Measurements from ENCODE around the gene MBNL2.

Gene MBNL2, protein sequence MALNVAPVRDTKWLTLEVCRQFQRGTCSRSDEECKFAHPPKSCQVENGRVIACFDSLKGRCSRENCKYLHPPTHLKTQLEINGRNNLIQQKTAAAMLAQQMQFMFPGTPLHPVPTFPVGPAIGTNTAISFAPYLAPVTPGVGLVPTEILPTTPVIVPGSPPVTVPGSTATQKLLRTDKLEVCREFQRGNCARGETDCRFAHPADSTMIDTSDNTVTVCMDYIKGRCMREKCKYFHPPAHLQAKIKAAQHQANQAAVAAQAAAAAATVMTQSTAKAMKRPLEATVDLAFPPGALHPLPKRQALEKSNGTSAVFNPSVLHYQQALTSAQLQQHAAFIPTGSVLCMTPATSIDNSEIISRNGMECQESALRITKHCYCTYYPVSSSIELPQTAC

DNA sequence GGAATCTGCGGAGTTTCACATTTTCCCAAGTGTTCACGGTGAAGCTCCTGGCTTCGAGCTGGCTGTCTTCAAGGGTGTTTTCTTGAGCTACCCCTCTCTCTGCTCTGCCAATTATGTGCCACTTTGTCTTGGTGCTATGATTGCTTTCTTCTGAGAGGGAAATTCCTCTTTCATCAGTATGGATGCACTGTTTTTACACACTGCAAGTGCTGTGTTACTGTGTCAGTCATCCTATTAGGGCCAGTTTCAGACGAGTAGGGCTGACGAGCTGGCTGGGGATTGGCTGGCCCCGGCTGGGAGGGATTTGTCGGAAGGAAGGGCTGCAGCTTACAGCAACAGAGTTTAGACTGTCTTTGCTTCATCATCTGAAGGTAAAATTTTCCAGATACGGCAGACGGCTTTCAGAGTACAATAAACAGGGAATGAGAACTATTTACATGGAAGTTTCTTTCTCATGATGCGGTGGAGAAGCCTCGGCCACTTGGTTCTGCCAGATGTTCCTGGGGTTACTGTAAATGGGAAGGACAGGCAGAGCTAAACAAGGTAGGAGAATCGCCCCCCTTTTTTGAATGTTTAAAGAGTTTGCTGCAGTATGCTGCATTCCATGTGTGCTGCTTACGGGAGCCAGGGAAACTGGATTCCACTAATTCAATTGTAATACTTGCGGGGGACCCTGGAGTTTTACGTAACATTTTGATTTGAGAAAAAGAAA lies at the start of gene MBNL2:
Gene MBNL2 (plus strand): TSS at position 345 of the 712 bp plus-strand sequence. CDS start 53,903 bp downstream, outside the sequence.
- H3K4me1 Mint-ChIP-seq (ENCODE audit: low read depth) = peaks cover 45% of the 10 kb centered on the region
- peak within 1 kb of the TSS; percentile 86 for H3K27ac Mint-ChIP-seq
- H3K36me3 Mint-ChIP-seq (ENCODE audit: low read depth) = peaks cover 15% of the 10 kb centered on the region
- H3K9me3 Mint-ChIP-seq = no peaks in the 10 kb centered on the region
- no peaks in the 10 kb centered on the region for H3K27me3 Mint-ChIP-seq
- DNase-seq = peak; percentile 82
- peak within 1 kb of the TSS; percentile 83 for H3K4me3 Mint-ChIP-seq

DNA sequence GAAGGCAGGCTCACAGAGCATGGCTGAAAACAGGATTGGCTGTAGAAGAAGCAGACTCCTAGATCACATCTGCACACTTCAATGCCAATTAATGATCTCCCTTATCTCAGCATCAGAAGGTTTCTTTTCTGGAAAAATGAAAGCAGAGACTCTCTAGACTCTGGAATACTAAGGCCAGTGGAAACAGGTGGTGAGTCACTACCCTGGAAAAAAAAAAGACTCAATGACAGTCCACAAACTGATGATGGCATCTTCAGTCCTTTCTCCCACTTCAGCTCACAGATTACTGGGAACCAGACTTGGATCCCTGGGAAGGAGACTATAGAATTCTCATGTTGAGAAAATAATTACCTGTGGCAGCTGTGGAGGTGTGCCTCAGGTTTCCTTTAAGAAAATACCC lies 47.5 kb upstream of the MBNL2 start:
- H3K36me3 Mint-ChIP-seq (ENCODE audit: low read depth) = no peaks in the 10 kb centered on the region
- no peak for DNase-seq
- H3K4me3 Mint-ChIP-seq = no peak overlapping the region
- H3K4me1 Mint-ChIP-seq (ENCODE audit: low read depth) = no peaks in the 10 kb centered on the region
- H3K27me3 Mint-ChIP-seq = peaks cover 9% of the 10 kb centered on the region
- H3K9me3 Mint-ChIP-seq = peaks cover 3% of the 10 kb centered on the region
- no peak overlapping the region for H3K27ac Mint-ChIP-seq

DNA sequence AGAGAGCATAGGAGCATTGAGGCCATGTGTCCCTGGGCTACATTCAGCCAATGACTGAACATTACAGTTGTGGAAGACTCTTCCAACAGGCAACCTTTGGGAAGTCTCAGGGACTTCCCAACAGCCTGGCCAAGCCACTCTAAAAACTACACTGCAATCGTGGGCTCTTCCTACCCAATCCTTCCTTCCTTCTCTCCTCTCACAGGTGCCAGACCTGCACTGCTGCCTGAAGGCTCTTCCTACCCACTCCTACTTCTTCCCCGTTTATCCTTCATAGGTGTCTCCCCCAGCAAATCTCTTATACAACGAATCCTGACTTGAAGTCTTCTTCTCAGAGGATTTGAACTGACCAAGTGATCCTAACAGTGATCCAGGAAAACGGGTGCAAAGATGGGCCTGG lies 47.1 kb upstream of the MBNL2 start:
- Mint-ChIP-seq H3K4me3 (no peak overlapping the region), H3K27me3 (peaks cover 9% of the 10 kb centered on the region), H3K27ac (no peak overlapping the region), H3K9me3 (peaks cover 3% of the 10 kb centered on the region), H3K36me3 (ENCODE audit: low read depth) (no peaks in the 10 kb centered on the region), H3K4me1 (ENCODE audit: low read depth) (no peaks in the 10 kb centered on the region)
- no peak for DNase-seq

DNA sequence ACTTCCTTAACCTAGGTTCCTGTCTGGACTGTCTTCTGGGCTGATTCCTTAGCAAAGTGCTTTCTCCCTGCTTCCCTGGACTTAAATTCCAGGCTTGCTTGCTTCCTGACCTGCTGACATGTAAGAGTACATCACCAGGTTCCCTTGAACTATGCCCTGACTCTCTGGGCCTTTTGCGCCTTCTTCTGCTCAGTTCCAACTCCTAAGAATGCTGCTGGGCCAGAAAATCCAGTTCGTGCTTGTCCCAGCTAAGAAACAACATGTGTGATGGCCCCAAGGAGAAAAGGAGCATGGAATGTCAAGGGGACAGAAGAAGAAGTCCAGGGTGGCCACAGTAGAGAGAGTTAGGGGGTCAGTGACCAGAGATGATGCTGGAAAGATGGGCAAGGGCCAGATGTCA lies 42.6 kb upstream of the MBNL2 start:
- peaks cover 3% of the 10 kb centered on the region for H3K9me3 Mint-ChIP-seq
- H3K27me3 Mint-ChIP-seq = peaks cover 11% of the 10 kb centered on the region
- H3K36me3 Mint-ChIP-seq (ENCODE audit: low read depth) = no peaks in the 10 kb centered on the region
- no peak for DNase-seq
- H3K4me3 Mint-ChIP-seq = no peak overlapping the region
- H3K27ac Mint-ChIP-seq = no peak overlapping the region
- H3K4me1 Mint-ChIP-seq (ENCODE audit: low read depth) = no peaks in the 10 kb centered on the region

DNA sequence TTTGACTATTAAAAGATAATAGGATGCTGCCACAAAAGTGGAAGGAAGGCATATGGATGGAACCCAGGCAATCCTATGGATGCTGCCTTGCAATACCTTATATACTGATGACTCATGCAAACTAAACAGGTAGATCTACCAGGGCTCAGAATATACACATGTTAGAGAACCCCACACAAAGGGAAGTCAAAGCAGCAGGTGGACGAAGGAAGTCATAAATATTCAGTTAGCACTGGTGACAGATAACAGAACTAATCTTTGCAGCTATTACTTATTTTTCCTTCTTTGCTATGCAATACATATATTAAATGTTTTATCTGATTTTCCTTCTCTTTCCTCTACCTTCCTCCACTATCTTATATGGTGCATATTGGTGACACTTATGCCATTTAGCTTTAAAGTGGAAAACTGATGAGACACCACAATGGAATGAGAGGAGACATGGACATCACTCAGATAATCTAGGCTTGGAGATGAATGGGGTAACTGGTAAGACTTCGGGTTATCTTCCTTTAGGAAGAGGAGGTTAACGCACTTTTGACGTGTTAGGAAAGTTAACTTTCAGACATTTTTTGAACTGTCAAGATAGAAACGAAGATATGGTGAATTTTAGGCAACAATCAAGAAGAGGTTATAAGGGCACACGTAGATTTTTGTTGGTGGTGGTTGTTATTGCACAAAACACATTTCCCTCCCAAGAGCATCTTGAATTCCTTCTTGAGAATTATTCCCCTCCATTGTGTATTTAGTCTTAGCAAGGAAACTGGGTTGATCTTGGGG lies 39.8 kb upstream of the MBNL2 start:
- Mint-ChIP-seq H3K4me1 (ENCODE audit: low read depth) (no peaks in the 10 kb centered on the region), H3K4me3 (no peak overlapping the region), H3K36me3 (ENCODE audit: low read depth) (no peaks in the 10 kb centered on the region), H3K27ac (no peak overlapping the region), H3K9me3 (no peaks in the 10 kb centered on the region), H3K27me3 (peaks cover 7% of the 10 kb centered on the region)
- DNase-seq = no peak

DNA sequence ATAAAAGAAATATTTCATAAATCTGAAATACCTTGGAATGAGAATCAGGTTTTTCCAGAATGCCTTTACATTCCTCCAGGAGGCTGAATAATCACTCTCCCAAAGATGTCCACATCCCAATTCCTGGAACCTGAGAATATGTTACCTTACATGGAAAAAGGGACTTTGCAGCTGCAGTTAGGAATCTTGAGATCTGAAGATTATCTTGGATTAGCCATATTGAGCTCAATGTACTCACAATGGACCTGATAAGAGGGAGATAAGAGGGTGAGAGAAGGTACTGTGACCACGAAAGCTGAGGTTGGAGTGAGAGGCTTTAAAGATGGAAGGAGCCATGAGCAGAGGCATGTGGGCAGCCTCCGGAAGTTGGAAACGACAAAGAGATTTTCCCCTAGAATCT lies 36.8 kb upstream of the MBNL2 start:
- H3K4me1 Mint-ChIP-seq (ENCODE audit: low read depth) = peaks cover 7% of the 10 kb centered on the region
- no peak overlapping the region for H3K27ac Mint-ChIP-seq
- no peaks in the 10 kb centered on the region for H3K9me3 Mint-ChIP-seq
- peaks cover 10% of the 10 kb centered on the region for H3K27me3 Mint-ChIP-seq
- DNase-seq = no peak
- H3K36me3 Mint-ChIP-seq (ENCODE audit: low read depth) = no peaks in the 10 kb centered on the region
- H3K4me3 Mint-ChIP-seq = no peak overlapping the region

DNA sequence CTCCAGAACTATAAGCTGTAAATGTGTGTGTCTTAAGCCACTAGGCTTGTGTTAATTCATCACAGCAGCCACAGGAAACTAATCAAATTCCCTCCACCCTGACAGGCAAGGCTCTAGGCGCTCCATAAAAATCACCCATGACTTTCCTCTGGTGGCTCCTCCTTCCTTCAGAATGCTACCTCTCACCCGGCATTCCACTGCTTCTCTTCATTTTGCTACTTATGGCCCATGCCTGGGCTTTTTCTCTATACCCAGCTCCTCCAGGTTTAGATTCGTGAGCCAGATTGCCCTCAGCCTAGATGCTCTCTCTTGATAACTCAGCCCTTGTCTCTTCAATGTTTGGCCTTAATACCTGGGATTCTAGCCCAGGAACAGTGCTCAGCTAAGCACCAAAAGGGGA lies 36.4 kb upstream of the MBNL2 start:
- H3K9me3 Mint-ChIP-seq = no peaks in the 10 kb centered on the region
- peaks cover 10% of the 10 kb centered on the region for H3K27me3 Mint-ChIP-seq
- no peak for DNase-seq
- no peak overlapping the region for H3K27ac Mint-ChIP-seq
- no peaks in the 10 kb centered on the region for H3K36me3 Mint-ChIP-seq (ENCODE audit: low read depth)
- H3K4me3 Mint-ChIP-seq = no peak overlapping the region
- peaks cover 7% of the 10 kb centered on the region for H3K4me1 Mint-ChIP-seq (ENCODE audit: low read depth)

DNA sequence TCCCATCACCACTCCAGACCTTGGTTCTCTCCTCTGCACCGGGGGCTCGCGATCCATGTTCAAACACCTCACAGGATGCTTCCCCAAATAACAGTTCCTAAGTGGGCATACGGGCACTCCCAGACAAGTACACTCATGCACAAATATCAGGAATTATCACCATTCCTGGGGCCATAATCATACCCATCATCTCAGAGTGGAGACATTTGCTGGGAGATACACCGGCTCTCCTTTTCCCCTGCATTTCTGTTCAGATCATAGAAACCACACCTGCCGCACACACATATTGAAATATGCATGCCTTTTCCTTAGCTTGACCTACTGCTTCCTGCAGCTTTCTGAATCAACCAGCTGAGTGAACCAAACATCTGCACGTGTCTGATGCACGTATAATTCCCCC lies 33.9 kb upstream of the MBNL2 start:
- no peak for DNase-seq
- no peaks in the 10 kb centered on the region for H3K36me3 Mint-ChIP-seq (ENCODE audit: low read depth)
- no peak overlapping the region for H3K4me3 Mint-ChIP-seq
- no peaks in the 10 kb centered on the region for H3K9me3 Mint-ChIP-seq
- H3K27ac Mint-ChIP-seq = no peak overlapping the region
- peaks cover 7% of the 10 kb centered on the region for H3K4me1 Mint-ChIP-seq (ENCODE audit: low read depth)
- H3K27me3 Mint-ChIP-seq = peaks cover 6% of the 10 kb centered on the region

DNA sequence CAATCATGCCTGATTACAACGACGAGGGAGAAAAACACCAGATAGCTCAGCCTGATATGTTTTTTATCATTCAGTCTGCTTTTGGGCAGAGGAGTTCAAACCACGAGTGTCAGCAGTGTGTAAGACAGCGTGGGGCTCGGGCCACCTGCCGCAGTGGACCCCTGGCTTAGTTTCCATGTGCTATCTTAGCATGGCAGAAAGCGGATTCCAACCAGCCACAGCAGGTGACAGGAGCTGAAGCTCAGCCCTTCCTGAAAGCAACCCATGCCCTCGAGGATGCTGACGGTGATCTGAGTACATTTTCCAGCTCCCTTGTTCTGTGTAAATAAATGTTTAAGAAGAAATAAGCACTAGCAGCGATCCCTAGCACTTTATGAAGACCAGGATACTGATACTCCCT lies 32.2 kb upstream of the MBNL2 start:
- Mint-ChIP-seq H3K4me3 (no peak overlapping the region), H3K27ac (no peak overlapping the region), H3K4me1 (ENCODE audit: low read depth) (peaks cover 7% of the 10 kb centered on the region), H3K27me3 (peaks cover 3% of the 10 kb centered on the region), H3K9me3 (no peaks in the 10 kb centered on the region), H3K36me3 (ENCODE audit: low read depth) (no peaks in the 10 kb centered on the region)
- no peak for DNase-seq

DNA sequence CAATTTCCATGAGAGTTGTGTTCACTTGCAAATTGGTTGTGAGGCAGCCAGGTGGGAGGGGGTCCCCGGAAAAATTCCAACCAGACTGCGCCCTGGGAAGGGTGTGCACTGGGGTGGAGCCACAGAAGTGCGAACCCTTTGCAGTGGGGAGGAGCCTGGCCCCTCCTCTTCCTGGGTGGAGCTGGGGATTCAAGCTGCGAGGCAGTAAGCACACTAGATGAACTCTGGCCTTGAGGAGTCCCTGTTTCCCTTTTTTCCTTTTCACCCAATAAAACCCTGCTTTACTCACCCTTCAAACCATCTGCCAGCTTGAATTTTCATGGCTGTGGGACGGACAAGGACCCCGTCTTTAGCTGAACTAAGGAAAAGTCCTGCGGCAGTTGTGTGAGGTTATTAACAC lies 31.0 kb upstream of the MBNL2 start:
- Mint-ChIP-seq H3K27me3 (peaks cover 3% of the 10 kb centered on the region), H3K27ac (no peak overlapping the region), H3K4me3 (no peak overlapping the region)

DNA sequence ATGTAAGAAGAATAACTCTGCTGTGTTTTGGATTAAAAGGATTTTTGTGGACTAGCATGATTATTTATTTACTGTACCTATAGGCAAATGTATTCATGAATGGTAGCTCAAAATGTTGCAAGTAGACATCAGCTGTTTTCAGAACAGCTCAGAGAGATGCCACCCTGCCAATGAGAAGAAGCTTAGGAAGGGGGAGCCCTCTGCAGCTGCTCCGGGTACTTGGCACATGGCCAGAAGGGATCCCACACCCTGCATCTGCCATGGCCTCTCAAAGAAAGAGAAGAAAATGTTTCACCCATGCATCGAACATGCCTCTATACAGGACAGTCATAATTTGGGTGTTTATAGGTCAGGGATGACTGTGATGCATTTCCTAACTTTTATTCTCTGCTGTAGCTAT lies 30.5 kb upstream of the MBNL2 start:
- H3K27me3 Mint-ChIP-seq = peaks cover 3% of the 10 kb centered on the region
- peaks cover 7% of the 10 kb centered on the region for H3K4me1 Mint-ChIP-seq (ENCODE audit: low read depth)
- H3K27ac Mint-ChIP-seq = no peak overlapping the region
- no peaks in the 10 kb centered on the region for H3K36me3 Mint-ChIP-seq (ENCODE audit: low read depth)
- no peaks in the 10 kb centered on the region for H3K9me3 Mint-ChIP-seq
- DNase-seq = no peak
- no peak overlapping the region for H3K4me3 Mint-ChIP-seq

More for the DNA sequence above, 31.0 kb upstream of the MBNL2 start:
- Mint-ChIP-seq H3K9me3 (no peaks in the 10 kb centered on the region), H3K36me3 (ENCODE audit: low read depth) (no peaks in the 10 kb centered on the region), H3K4me1 (ENCODE audit: low read depth) (peaks cover 7% of the 10 kb centered on the region)
- no peak for DNase-seq

DNA sequence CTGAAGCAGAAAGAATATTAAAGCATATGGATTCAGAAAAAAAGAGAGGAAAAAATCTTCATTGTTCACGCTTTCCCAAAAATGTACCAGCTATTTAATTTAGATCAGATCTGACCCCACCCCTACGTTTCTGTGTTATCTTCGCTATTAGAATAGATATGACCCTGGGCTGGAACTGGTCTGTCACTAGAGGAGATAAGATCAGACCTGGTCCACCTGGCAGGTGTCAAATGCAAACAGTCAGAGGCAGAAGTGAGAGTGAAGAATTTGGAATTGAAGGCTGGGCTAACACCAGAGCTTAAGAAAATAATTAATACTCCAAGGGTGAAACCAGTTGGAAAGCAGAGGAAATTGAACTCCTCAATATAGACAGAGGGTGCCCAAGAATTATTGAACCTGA lies 30.0 kb upstream of the MBNL2 start:
- Mint-ChIP-seq H3K27ac (no peak overlapping the region), H3K4me1 (ENCODE audit: low read depth) (peaks cover 7% of the 10 kb centered on the region), H3K27me3 (peaks cover 3% of the 10 kb centered on the region), H3K9me3 (no peaks in the 10 kb centered on the region), H3K4me3 (no peak overlapping the region), H3K36me3 (ENCODE audit: low read depth) (no peaks in the 10 kb centered on the region)
- DNase-seq = no peak

DNA sequence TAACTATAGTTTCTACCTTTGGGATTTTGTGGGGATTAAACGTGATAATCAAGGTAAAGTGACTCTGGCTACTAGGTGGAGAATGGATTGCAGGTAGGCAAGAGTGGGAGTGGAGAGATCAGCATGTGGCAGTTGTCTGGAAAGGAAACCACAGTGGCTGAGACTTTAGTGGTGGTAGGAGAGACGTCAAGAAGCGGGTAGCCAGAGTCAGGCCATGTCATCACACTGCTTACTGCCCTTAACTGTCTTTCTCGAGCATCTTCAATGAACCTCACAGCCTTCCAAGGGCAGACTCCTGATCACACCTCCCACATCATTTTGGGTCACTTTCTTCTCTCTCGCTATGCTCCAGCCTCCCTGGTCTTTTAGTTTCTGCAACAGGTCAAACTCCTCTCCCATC lies 28.6 kb upstream of the MBNL2 start:
- no peak for DNase-seq
- peaks cover 3% of the 10 kb centered on the region for H3K4me1 Mint-ChIP-seq (ENCODE audit: low read depth)
- H3K36me3 Mint-ChIP-seq (ENCODE audit: low read depth) = no peaks in the 10 kb centered on the region
- H3K27me3 Mint-ChIP-seq = peaks cover 3% of the 10 kb centered on the region
- no peak overlapping the region for H3K27ac Mint-ChIP-seq
- H3K4me3 Mint-ChIP-seq = no peak overlapping the region
- no peaks in the 10 kb centered on the region for H3K9me3 Mint-ChIP-seq

DNA sequence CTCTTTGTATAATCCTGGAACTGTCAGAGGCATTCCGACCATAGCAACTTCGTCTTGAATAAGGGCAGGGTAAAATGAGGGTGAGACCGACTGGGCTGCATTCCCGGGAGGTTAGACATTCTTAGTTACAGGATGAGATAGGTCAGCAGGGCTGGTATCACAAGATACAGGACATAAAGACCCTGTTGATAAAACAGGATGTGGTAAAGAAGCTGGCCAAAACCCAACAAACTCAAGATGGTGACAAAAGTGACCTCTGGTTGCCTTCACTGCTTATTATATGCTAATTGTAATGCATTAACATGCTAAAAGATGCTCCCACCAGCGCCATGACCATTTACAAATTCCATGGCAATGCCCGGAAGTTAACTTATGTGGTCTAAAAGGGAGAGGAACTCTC lies 27.7 kb upstream of the MBNL2 start:
- Mint-ChIP-seq H3K36me3 (ENCODE audit: low read depth) (no peaks in the 10 kb centered on the region), H3K4me1 (ENCODE audit: low read depth) (peaks cover 2% of the 10 kb centered on the region), H3K27ac (no peak overlapping the region), H3K9me3 (no peaks in the 10 kb centered on the region), H3K27me3 (no peaks in the 10 kb centered on the region), H3K4me3 (no peak overlapping the region)
- no peak for DNase-seq

DNA sequence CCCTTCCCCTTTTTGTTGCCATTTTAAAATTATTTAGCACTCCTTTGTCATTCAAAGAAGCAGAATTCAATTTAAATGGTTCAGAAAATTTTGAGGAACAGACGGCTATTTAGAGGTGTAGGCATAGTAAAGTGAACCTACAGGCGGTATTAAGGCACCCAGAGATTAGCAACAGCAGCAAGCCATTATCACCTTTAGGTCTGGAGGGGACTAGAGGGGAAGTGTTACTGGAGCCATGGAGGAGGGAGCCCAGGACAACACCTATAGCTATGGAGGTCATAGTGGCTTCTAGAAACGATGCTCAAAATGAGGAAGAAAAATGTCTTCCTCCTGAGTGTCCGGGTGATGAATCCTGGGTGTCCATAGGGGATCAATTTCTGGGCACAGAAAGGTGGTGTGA lies 25.8 kb upstream of the MBNL2 start:
- no peak overlapping the region for H3K27ac Mint-ChIP-seq
- no peak for DNase-seq
- H3K9me3 Mint-ChIP-seq = no peaks in the 10 kb centered on the region
- H3K36me3 Mint-ChIP-seq (ENCODE audit: low read depth) = no peaks in the 10 kb centered on the region
- H3K4me1 Mint-ChIP-seq (ENCODE audit: low read depth) = peaks cover 2% of the 10 kb centered on the region
- H3K27me3 Mint-ChIP-seq = no peaks in the 10 kb centered on the region
- H3K4me3 Mint-ChIP-seq = no peak overlapping the region
